ENCODE measurements around the gene CD84.

DNA sequence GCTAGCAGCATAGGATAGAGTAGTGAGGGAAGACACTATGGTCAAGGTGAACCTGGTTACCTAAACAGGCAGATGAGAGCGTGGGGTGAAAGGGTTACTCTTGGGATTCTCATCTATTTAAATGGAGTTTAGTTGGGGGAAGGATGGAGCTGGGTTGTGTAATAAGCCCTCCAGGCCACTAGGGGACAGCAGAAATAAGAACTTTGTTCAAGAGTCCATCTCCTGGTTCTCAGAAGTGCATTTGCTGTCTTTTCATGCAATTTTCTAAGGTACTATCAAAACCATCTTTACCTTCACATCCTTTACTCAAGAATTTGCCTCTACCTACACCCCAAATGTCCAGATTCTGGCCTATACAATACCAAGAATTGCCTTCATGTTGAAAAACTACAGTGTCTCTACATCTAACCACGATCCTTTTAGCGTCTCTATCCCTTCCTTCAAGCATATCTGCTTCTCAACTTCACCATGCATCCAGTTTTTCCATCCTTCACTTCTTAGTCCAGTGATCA lies 39.5 kb upstream of the CD84 start:
- TF ChIP-seq, protein P1, sequence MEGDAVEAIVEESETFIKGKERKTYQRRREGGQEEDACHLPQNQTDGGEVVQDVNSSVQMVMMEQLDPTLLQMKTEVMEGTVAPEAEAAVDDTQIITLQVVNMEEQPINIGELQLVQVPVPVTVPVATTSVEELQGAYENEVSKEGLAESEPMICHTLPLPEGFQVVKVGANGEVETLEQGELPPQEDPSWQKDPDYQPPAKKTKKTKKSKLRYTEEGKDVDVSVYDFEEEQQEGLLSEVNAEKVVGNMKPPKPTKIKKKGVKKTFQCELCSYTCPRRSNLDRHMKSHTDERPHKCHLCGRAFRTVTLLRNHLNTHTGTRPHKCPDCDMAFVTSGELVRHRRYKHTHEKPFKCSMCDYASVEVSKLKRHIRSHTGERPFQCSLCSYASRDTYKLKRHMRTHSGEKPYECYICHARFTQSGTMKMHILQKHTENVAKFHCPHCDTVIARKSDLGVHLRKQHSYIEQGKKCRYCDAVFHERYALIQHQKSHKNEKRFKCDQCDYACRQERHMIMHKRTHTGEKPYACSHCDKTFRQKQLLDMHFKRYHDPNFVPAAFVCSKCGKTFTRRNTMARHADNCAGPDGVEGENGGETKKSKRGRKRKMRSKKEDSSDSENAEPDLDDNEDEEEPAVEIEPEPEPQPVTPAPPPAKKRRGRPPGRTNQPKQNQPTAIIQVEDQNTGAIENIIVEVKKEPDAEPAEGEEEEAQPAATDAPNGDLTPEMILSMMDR (IDR thresholded peaks at IDR 0.05), result peak; percentile 79
- no peak for TF ChIP-seq EZH2 (IDR thresholded peaks at IDR 0.05; ENCODE audit: borderline replicate concordance, insufficient read depth, low read depth, low read length, poor library complexity, severe bottlenecking)
